Measurements from ENCODE around the gene SPIN1. TPM values are rescaled to one million over a fixed set of nuclear protein-coding genes. Genes with fewer than 3 reads are reported as not detected.

SPIN1 gene
- polyA plus RNA-seq, 1 donor = 204 TPM

DNA sequence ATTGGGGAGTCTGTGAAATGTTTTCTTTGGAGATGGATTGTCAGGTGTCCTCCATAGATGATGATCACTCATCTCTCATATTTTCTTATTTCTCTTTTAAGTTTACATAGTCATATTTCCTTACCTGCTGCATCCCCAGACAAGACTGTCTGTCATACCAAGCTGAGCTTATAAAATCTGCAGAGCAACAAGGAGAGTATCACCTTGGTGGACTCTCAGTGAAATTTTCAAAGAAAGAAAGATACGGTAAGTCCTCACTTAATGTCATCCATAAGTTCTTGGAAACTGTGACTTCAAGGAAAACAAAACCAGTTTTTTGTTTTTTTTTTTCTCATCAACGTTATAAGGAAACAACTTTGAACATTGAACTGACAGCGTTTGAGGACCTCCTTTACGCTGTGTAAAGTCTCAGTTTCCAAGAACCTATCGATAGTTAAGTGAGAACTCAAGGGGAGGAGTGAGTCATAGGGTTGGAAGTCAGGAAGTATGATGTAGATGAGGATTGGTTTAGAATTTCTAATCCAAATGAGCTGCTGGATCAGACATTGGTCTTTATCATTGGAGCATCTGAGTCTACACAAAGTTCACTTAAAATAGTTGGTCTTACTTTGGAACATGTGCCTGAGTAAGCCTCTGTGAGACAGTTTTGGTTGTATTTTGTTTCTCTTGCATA lies 45.5 kb downstream of the SPIN1 start:
- DNase-seq = no peak

DNA sequence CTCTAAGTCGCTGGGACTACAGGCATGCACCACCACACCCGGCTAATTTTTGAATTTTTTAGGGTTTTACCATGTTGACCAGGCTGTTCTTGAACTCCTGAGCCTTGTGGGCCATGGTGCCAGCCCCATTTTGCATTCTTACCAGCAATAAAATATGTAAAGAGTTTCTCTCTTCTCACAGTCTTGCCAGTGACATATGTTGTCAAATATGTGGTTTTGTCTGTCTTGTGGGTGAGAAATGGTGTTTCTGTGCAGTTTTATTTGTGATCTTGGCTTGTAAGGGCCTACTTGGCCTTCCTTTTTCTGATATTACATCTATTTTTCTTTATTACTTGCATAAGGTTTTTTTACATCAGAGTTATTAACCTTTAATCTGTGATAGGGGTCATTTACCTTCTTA lies 47.1 kb downstream of the SPIN1 start:
- no peak for DNase-seq

DNA sequence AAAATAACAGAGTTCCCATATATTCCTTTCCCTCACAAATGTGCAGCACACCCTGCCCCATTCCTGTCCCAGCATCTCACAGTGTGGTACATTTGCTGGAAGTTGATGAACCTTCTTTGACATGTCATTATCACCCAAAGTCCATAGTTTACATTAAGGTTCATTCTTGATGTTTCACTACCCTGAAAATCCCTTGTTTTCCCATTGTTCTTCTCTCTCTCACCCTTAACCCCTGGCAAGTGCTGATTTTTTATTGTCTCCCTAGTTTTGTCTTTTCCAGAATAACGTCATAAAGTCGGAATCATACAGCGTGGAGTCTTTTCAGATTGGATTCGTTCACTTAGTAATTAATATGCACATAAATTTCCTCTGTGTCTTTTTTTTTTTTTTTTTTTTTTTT lies 48.1 kb downstream of the SPIN1 start:
- DNase-seq = no peak

DNA sequence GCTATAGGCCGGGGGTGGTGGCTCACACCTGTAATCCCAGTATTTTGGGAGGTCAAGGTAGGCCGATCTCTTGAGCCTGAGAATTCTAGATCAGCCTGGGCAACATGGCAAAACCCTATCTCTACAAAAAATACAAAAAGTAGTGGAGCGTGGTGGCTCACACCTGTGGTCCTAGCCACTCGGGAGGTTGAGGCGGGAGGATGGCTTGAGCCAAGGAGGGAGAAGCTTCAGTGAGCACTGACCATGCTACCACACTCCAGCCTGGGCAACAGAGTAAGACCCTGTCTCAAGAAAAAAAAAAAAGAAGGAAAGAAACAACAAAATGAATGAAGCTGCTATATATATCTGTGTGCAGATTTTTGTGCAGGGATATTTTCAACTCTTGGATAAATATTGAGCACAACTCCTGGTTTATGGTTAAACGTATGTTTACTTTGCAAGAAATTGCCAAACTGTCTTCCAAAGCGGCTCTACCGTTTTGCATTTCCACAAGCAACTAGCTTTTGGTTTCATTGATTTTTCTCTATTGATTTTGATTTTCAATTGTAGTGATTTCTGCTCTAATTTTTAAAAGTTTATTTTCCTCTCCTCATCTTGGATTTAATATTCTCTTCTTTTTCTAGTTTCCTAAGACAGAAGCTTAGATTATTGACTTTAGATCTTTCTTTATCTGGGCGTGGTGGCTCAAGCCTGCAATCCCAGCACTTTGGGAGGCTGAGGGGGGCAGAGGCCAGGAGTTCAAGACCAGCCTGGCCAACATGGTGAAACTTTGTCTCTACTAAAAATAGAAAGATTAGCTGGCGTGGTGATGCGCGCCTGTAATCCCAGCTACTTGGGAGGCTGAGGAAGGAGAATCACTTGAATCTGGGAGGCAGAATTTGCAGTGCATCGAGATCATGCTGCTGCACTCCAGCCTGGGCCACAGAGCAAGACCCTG lies 49.2 kb downstream of the SPIN1 start:
- no peak for DNase-seq

DNA sequence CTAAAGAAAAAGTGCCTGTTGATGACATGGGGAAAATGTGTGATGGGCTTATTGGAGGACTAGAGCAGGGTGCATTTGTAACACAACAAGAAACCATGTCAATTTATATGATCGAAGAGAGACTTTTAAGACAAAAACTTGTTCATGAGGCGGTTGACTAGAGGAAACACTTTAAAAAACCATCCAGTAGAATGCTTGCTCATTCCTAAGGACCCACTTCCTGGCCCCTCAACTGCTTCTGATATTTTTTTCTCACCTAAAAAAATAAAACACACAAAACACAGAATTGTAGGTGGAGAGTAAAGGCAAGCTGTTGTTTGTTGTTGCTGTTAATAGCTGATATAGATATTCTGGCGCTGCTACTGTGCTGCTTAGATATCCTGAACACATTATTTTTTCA lies 50.6 kb downstream of the SPIN1 start:
- DNase-seq = no peak

DNA sequence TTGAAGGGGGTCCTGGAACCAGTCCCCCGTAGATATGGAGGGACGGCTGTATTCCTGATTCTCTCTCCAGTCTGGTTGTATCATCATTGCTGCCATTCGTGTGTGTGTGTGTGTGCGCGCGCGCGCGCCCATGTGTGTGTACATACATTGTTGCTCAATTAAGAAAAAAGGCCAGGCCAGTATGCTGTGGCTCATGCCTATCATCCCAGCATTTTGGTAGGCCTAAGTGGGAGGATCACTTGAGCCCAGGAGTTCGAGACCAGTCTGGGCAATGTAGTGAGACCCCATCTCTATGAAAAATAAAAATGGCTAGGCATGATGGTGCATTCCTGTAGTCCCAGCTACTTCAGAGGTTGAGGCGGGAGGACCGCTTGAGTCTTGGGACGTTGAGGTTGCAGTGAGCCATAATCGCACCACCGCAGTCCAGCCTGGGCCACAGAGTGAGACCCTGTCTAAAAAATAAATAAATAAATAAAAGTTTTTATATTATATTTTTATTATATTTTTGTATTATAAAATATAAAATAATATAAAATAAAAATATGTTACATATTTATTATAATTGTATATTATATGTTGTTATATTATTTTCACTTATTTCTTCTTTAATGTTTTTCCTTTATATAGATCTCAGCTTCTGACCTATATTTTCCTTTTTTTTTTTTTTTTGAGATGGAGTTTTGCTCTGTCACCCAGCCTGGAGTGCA lies 53.2 kb downstream of the SPIN1 start:
- DNase-seq = no peak

DNA sequence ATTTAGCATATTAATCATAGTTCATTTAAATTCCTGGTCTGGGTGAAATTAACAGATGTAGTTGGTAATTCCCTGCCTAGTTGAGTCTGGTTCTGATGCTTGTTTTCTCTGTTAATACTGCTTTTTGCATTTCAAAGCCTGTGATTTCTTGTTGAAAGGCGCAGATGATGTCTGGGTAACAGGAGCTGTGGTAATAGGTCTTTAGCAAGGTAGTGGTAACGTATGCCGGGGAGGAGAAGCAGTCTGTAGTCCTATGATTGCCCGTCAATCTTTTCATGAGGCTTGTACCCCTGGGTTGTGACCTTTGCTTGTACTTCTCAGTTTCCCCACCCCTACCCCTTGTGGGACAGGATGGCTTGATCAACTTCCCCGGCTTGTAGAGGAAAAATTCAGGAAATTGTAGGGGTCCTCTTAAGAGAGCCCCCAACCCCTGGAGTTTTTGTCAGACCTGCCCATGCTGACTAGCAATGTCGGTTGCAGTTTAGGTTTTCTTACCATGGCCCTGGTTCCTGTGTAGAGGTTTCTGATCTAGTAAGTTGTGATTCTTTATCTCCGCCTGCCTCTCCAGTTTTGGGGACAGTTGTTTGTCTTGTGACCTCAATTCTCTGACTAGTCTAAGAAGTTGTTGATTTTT lies 55.4 kb downstream of the SPIN1 start:
- DNase-seq = no peak

DNA sequence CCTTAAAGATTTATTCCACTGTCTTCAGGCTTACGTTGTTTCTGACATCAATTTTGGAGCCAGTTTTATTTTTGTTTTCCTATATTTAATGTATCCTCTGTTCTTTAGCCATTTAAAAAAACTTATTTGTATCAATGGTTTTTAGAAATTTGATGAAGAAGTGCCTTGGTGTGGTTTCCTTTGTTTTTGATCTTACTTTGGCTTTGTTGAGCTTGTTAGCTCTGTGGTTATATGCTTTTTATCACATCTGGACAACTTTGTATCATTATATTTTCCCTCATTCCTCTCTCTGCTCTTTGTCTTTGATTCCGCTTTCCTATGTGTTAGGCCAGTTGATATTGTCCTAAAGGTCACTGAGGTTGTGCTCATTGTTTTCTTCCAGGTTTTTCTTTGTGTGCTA lies 58.5 kb downstream of the SPIN1 start:
- no peak for DNase-seq

DNA sequence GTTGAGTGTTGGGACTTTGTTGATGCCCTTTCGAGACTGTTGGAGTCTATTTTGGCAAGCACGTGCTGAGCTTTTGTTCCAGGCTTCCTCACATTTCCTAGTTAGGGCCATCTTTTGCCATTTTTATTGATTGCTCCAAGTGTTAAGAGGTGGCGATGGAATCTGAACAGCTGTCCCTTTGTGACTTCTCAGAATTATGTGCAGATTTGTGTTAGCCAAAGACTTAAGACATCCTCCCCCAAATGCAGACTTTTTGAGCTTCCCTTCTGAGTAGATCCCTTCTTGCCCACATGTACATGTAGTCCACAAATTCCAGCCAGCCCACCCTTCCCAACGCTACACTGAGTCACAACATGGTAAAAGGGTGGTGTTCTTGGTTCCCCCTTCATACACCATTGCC lies 59.2 kb downstream of the SPIN1 start:
- no peak for DNase-seq

DNA sequence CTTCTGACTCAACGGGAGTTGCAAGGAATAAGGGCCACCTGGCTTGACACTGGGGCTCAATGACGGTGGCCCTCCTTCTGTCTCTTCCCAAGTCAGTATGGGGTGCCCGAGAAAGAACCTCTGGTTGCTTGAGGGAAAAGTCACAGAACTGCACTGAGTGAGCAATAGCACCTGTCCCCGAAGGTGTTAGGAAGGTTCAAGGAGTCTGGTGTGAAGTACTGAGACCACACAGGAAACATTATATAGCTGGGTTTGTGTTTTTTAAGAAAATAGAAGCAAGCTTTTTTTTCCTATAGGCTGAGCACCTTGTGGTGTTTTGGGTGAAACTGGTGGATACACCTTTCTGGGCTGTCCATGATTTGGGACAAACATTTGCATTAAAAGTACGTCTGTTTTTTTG lies 62.9 kb downstream of the SPIN1 start:
- no peak for DNase-seq

DNA sequence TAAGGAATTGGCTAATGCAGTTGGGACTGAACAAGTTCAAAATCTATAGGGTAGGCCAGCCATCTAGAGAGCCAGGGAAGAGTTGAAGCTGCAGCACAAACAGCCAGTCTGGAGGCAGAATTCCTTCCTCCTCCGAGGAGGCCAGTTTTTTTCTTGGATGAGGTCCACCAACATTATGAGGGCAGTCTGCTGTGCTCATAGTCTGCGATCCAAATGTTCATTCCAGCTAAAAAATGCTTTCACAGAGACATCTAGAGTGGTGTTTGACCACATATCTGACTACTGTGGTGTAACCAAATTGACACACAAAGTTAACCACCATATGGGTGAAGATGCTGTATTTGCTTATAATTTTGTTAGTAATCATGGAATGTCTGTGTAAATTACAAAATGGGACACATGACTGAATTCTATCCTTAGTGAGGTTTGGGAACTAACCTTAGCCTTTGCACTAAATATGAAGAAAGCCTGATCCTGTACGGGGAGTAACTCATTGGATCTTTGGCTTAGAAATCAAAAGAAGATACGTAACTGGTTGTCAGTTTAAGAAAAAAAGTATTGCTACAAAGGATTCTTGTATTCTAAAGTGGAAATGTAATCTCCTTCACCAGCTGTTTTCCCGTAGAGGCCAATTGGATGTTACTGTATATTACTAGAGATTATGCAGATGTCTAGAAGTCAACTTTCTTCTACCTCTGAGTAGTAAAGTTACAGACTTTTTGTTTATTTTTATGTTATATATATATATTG lies 70.6 kb downstream of the SPIN1 start:
- no peak for DNase-seq

DNA sequence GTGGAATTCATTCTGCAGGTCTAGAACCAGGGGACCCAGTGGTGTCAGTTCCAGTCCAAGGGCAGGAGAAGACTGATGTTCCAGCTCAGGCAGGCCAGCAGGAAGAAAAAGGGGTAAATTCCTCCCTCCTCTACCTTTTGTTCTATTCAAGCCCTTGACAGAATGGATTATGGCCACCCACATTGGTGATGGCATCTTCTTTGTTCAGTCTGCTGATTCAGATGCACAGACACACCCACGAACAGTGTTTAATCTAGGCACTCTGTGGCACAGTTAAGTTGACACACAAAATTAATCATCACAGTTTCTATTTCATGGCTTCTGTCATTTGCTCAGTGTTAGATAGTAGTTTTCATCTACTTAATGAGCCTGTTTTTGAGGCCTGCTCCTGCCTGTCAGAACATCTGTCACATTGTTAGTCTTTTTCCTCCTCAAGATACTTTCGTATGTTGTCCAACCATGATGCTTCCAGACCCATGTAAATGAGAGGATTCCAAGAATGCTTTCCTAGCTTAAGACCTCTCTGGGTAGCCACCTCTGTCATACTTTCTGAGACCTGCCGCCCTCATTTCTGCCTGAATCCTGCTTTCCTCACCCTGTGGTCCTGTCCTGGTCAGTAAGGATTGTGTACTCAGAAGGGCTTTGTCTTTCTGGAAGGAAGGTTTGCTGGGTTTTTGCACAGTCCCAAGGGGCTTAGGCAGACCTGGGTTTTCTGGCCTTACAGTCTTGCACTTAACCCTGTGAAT lies 72.5 kb downstream of the SPIN1 start:
- no peak for DNase-seq

DNA sequence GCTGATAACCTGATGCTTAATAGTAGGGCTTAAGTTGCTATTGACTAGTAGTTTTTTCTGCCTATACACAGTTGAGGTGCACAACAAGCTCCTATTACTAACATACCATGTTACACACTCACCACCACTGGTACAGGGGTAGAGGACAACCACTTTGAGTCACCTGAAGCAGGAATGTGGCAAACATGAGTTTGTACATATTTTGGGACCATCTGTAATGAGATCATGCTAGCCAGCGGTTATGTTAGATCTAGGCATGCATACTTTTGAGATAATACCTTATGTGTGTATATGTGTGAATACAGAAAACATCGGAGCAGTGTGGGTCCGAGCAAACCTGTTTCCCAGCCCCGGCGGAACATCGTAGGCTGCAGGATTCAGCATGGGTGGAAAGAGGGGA lies 73.9 kb downstream of the SPIN1 start:
- DNase-seq = no peak

DNA sequence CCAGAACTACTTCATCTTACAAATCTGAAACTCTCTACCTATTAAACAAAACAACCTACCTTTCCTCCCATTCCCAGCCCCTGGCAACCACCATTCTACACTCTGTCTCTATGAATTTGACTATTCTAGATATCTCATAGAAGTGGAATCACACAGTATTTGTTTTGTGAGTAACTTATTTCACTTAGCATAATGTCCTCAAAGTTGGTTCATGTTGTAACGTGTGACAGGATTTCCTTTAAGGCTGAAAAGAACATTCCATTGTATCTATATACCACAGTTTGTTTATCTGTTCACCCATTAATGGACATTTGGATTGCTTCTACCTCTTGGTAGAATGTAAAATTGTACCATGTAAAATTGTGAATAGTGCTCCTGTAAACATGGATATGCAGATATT lies 76.6 kb downstream of the SPIN1 start:
- DNase-seq = no peak

DNA sequence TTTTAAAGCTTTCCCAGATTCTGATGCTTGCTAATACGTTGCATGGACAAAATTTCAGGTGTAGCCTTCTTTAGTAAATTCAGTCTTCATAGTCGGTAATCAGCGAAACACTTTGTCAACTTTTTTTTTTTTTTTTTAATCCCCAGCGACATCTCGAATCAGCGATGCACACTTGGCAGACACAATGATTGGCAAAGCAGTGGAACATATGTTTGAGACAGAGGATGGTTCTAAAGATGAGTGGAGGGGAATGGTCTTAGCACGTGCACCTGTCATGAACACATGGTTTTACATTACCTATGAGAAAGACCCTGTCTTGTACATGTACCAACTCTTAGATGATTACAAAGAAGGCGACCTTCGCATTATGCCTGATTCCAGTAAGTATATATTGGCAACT lies 80.0 kb downstream of the SPIN1 start:
- no peak for DNase-seq

DNA sequence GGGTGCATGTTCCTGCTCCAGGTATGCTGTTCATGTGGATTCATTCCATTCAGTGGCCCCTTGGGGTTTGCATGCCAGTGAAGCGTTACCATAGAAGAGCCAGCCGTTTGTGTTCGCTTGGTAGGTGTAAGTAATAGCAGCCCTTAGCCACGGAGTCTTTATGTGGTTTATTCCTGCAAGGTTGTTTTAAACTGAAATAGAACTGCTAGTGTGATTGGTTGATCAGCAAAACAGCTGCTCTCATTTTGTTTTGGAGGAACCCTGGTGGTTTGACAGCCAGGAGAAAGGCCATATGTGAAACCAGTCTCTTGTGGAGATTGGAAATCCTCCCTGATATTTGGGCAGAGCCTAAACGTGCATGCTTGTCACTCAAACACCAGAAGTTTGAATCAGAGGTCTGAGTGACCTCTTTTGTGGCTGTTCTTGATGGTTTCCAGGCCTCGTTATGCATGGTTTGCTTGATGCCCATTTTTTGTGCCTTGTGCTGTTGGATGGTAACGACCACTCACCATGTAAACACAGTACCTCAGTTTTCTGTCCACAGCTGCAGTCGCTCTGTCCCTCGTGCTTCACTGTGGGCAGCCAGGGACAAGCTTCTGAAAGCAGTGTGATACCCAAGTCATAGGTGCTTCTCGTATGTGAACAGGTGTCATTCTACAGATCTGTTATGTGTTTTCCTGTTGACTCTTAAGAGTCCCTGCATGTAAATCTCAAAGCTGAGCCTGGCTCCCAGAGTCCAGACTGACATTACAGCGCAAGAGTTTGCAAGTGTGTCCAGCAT lies 88.4 kb downstream of the SPIN1 start:
- no peak for DNase-seq

DNA sequence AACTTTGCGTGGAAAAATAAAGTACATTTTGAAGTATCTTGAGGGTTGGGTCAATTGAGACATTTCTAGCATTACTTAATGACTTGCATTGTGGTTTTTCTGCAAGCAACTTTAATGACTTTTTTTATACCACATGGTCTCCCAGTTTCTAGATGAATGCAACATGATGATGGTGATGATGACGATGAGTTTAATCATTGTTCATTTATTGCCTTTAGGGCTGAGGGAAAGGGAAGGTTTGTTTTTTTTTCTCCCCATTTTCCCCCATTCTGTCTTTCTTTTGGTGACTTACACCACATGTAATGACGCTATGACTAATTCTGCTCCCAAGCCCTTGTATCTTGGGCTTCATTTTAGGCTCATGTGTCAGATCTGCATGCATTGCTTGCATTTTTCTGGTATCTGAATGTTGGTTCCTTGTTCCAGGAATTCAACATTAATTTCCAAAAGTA lies 89.1 kb downstream of the SPIN1 start:
- no peak for DNase-seq

DNA sequence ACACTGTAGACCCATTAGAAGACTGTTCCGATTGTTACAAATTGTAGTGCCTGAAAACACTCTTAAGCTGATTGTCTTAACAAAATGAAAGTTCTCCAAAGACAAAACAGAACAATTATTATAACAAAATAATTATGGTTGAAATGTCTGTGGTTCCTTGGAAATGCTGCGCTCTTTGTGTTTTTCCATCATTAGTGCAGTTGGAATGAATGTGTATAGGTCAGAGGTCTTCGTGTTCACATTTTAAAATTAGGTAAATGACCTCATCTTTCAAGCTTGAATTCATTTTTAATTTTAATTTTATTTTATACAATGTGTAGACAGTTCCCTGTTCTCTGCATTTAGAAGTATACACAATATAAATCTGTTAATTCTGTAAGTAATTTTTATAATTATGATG lies 90.0 kb downstream of the SPIN1 start:
- DNase-seq = no peak

DNA sequence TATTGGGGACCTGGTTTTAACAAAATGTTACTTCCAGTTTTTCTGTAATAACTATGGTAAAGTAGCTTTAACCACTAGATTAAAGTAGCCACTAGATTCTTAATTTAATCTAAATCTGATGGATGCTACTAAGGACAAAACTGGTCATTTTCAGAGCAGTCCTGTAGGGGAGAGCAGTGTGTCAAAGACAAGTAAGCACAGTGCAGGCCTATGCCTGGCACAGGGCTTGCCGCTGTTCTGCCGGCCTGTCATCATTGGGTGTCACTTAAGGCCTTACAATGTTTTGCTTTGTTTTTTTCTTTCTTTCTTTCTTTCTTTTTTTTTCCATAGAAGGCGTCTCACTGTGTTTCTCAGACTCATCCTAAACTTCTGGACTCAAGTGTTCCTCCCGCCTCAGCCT lies 93.7 kb downstream of the SPIN1 start:
- no peak for DNase-seq

DNA sequence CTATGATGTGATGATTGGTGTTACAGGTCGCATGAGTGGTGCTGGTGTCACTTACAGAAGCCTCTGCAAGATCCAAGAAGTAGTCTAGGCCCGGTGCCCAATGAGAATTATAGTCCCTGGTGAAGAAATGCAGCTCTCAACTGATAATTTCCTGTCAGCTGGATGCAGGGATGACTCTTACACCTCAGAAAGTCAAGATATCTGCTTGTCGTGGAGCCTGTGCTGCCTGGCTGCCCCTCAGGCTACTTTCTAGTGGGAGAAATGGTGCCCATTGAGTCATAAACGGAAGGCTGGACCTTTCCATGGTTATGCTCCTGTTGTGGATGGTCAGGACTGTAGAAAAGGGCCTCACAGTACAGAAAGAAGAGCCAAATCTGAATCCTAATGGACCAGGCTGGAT lies 99.9 kb downstream of the SPIN1 start:
- no peak for DNase-seq
